ENCODE measurements around the gene SIGLECL1. TPM values are rescaled to one million over a fixed set of nuclear protein-coding genes. Genes with fewer than 3 reads are reported as not detected.
"Not testable (repeated sequence)": the region's sequence is repeated elsewhere in the genome, so short reads cannot be mapped to it uniquely, and the experiment has no call there.

SIGLECL1 gene
- not detected for polyA plus RNA-seq (ENCODE audit: insufficient read length)
- long read RNA-seq, donor 1 = 0 reads
- long read RNA-seq, donor 2 = 0 reads
- long read RNA-seq, donor 3 = 0 reads
- long read RNA-seq, donor 4 = 0 reads
- long read RNA-seq, donor 5 = 0 reads
- long read RNA-seq, donor 6, partial matches to known transcripts = 275 of 449 reads
- long read RNA-seq, donor 6, other reads (novel, unspliced or antisense) = 174 of 449 reads
- long read RNA-seq, donor 7 = 0 reads
- long read RNA-seq, donor 8 = 0 reads

GRCh38 chr19:51250786-51251467, at the start of gene SIGLECL1:
SIGLECL1 (plus strand) TSS chr19:51251080; CDS start chr19:51264073, 12,993 bp downstream.
- DNase-seq = no peak

- no peak for DNase-seq
Observed at GRCh38 chr19:51201712-51202111, 49.2 kb upstream of the SIGLECL1 start.

GRCh38 chr19:51203916-51204315, 47.0 kb upstream of the SIGLECL1 start:
- DNase-seq = no peak

GRCh38 chr19:51204321-51204720, 46.6 kb upstream of the SIGLECL1 start:
- DNase-seq = no peak

- no peak for DNase-seq
Observed at GRCh38 chr19:51207747-51208146, 43.1 kb upstream of the SIGLECL1 start.

GRCh38 chr19:51210191-51210784, 40.6 kb upstream of the SIGLECL1 start:
- no peak for DNase-seq

- not testable (repeated sequence) for DNase-seq
Observed at GRCh38 chr19:51210874-51211361, 40.0 kb upstream of the SIGLECL1 start.

GRCh38 chr19:51211833-51212232, 39.0 kb upstream of the SIGLECL1 start:
- DNase-seq = no peak

- DNase-seq = no peak
Observed at GRCh38 chr19:51219307-51219706, 31.6 kb upstream of the SIGLECL1 start.

- no peak for DNase-seq
Observed at GRCh38 chr19:51219971-51220370, 30.9 kb upstream of the SIGLECL1 start.

GRCh38 chr19:51220996-51221395, 29.9 kb upstream of the SIGLECL1 start:
- no peak for DNase-seq

- no peak for DNase-seq
Observed at GRCh38 chr19:51224163-51224641, 26.7 kb upstream of the SIGLECL1 start.

- not testable (repeated sequence) for DNase-seq
Observed at GRCh38 chr19:51224898-51225393, 25.9 kb upstream of the SIGLECL1 start, which contains the start of gene CD33. CD33 (plus strand) TSS chr19:51225080; CDS start chr19:51225119, 39 bp downstream.

- no peak for DNase-seq
Observed at GRCh38 chr19:51226067-51226466, 24.8 kb upstream of the SIGLECL1 start.

- no peak for DNase-seq
Observed at GRCh38 chr19:51227326-51227725, 23.6 kb upstream of the SIGLECL1 start.

GRCh38 chr19:51227966-51228365, 22.9 kb upstream of the SIGLECL1 start:
- DNase-seq = no peak

- DNase-seq = no peak
Observed at GRCh38 chr19:51240866-51241265, 10.0 kb upstream of the SIGLECL1 start.

GRCh38 chr19:51242881-51243630, 7.8 kb upstream of the SIGLECL1 start:
- DNase-seq = no peak

- no peak for DNase-seq
Observed at GRCh38 chr19:51246164-51246552, 4.7 kb upstream of the SIGLECL1 start.

- no peak for DNase-seq
Observed at GRCh38 chr19:51247972-51248590, 2.8 kb upstream of the SIGLECL1 start.

- no peak for DNase-seq
Observed at GRCh38 chr19:51251468-51251820, 564 bp downstream of the SIGLECL1 start.
